Keratinocyte (primary cell): ENCODE data around the gene AGAP9. TPM values are rescaled to one million over a fixed set of nuclear protein-coding genes. Genes with fewer than 3 reads are reported as not detected.
"Not testable (repeated sequence)": the region's sequence is repeated elsewhere in the genome, so short reads cannot be mapped to it uniquely, and the experiment has no call there.

Source experiments
- DNase-seq: peaks from one replicate; pipeline ENCODE4 v3.0.0-alpha.2; 2011; ENCODE audit warnings: low read depth, missing footprints, low spot score
- FAIRE-seq: peaks from 2 replicates; lab custom pipeline; 2011; peaks lifted over from hg19 to GRCh38; lab: Jason Lieb, UNC
- H2AFZ ChIP-seq: 2 replicates; pipeline ENCODE4 v1.6.0; 2012; ENCODE audit warnings: low read length, control low read depth, inconsistent platforms; ENCODE audit not compliant: control insufficient read depth
- H3K27ac ChIP-seq: 2 replicates; pipeline ENCODE4 v1.5.1; 2011; ENCODE audit warnings: low read length; ENCODE audit not compliant: control insufficient read depth, insufficient read depth
- H3K27me3 ChIP-seq: 3 replicates; pipeline ENCODE4 v1.6.0; 2011; ENCODE audit warnings: low read length; ENCODE audit not compliant: control insufficient read depth, insufficient read depth; ENCODE audit errors: extremely low read depth
- H3K36me3 ChIP-seq, 2 experiments: 2 replicates in 1 of 2; 3 replicates in 1 of 2; pipeline ENCODE4 v1.5.1; 2011; ENCODE audit warnings: low read length in 2 of 2, mild to moderate bottlenecking in 1 of 2; ENCODE audit not compliant: control insufficient read depth in 2 of 2, insufficient read depth in 2 of 2; ENCODE audit errors: extremely low read depth in 1 of 2
- H3K4me1 ChIP-seq: 3 replicates; pipeline ENCODE4 v1.5.1; 2011; ENCODE audit warnings: low read length; ENCODE audit not compliant: control insufficient read depth, insufficient read depth; ENCODE audit errors: extremely low read depth
- H3K4me2 ChIP-seq: 3 replicates; pipeline ENCODE4 v1.6.0; 2011; ENCODE audit warnings: low read depth, low read length; ENCODE audit not compliant: control insufficient read depth, insufficient read depth; ENCODE audit errors: extremely low read depth
- H3K4me3 ChIP-seq, 3 experiments: fragments of 200-600 bp in 1 of 3; sonication (generic) in 1 of 3; 2 replicates in 2 of 3; 3 replicates in 1 of 3; pipeline ENCODE4 v1.5.1; 2011 to 2016; ENCODE audit warnings: low read length in 3 of 3, mild to moderate bottlenecking in 3 of 3, control low read depth in 2 of 3, inconsistent platforms in 1 of 3, low read depth in 1 of 3, mixed read lengths in 1 of 3, mixed run types in 1 of 3, moderate library complexity in 1 of 3; ENCODE audit not compliant: control insufficient read depth in 2 of 3, insufficient read depth in 2 of 3; ENCODE audit errors: extremely low read depth in 1 of 3
- H3K79me2 ChIP-seq: 2 replicates; pipeline ENCODE4 v1.6.0; 2012; ENCODE audit warnings: low read length; ENCODE audit not compliant: control insufficient read depth, insufficient read depth
- H3K9ac ChIP-seq: 3 replicates; pipeline ENCODE4 v1.6.0; 2011; ENCODE audit warnings: low read length; ENCODE audit not compliant: control insufficient read depth, insufficient read depth; ENCODE audit errors: extremely low read depth
- H3K9me1 ChIP-seq: 3 replicates; pipeline ENCODE4 v1.6.0; 2011; ENCODE audit warnings: low read length; ENCODE audit not compliant: control insufficient read depth, insufficient read depth; ENCODE audit errors: extremely low read depth
- H3K9me3 ChIP-seq: 2 replicates; pipeline ENCODE4 v1.5.1; 2012; ENCODE audit warnings: low read depth, low read length; ENCODE audit not compliant: control insufficient read depth
- H4K20me1 ChIP-seq: 3 replicates; pipeline ENCODE4 v1.6.0; 2011; ENCODE audit warnings: low read length; ENCODE audit not compliant: control insufficient read depth, insufficient read depth; ENCODE audit errors: extremely low read depth
- EZH2 ChIP-seq: IDR thresholded peaks from one replicate; pipeline ENCODE4 v1.6.1; 2012; ENCODE audit warnings: inconsistent platforms, mild to moderate bottlenecking, low read length, moderate library complexity
- dilution Hi-C: fragments of 300-500 bp; cut with MboI; formaldehyde crosslinking; loops from one replicate; pipeline ENCODE4 v1.7.0; 2020; ENCODE audit warnings: low sequenced_read_pairs; ENCODE audit not compliant: extremely low pct_ligation_motif_present
- polyA plus RNA-seq, 5 experiments: library from polyadenylated mRNA; depleted of rRNA in 3 of 5; stranded (reverse) in 3 of 5; stranded (forward) in 1 of 5; unstranded in 1 of 5; fragments of >200 nt; gene quantifications; 1 replicate in 1 of 5; 2 replicates in 3 of 5; 3 replicates in 1 of 5; pipeline versions ENCODE4 v1.2.1 to v1.2.3, GENCODE V29; 2011 to 2012; ENCODE audit warnings: missing spikeins in 2 of 5, low read depth in 1 of 5, low replicate concordance in 1 of 5
- TF ChIP-seq, protein P1 (sequence below), 3 experiments: IDR thresholded peaks in 1 of 3; conservative IDR thresholded peaks in 1 of 3; optimal IDR thresholded peaks in 1 of 3; 2 replicates in 2 of 3; 3 replicates in 1 of 3; pipeline versions ENCODE3 to v1.5.1; 2011; ENCODE audit warnings: low read length in 3 of 3, mild to moderate bottlenecking in 3 of 3, moderate library complexity in 2 of 3, control low read depth in 1 of 3, inconsistent platforms in 1 of 3; ENCODE audit not compliant: insufficient read depth in 2 of 3; ENCODE audit errors: extremely low read depth in 1 of 3

The AGAP9 gene
- polyA plus RNA-seq, 1 donor (not counting 4 experiments of a cell fraction or from before 2014, with no cell fraction given) = 6.5 TPM

DNA sequence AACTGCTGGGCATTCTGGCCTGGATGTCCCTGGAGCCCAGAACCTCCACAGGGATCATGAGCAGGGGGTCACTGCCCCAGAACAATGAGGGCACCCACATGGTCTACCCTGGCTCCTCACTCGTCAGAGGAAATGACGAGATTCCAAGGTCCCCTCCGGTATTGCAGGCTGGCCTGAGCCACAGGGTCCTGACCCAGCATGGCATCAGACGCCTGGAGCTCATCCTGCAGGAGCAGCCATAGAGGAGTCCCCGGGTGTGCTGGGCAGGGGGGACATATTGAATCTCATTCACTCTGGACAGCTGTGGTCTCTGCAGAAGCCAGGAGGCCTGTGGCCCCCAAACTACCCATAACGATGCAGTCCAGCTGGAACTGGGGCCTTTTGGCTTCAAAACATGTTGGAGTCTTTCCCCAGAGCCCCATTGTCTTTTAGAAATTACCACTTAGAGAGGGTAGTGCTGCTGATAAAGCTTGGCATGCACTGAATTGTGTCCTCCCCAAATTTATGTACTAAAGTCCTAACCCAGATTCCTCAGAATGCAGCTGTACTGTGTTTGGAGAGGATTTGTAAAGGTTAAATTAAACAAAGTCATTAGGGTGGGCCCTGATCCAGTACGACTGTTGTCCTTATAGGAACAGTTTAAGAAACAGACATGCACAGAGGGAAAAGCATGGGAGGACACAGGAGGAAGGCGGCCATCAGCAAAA, 67.2 kb downstream of the AGAP9 start:
- Histone ChIP-seq H3K4me2 (no peak overlapping the region), H3K9me1 (no peaks in the 10 kb centered on the region), H3K36me3 (no peaks in the 10 kb centered on the region), H3K27ac (no peak overlapping the region), H3K4me1 (no peaks in the 10 kb centered on the region), H3K9ac (no peak overlapping the region), H3K79me2 (no peaks in the 10 kb centered on the region), H4K20me1 (no peaks in the 10 kb centered on the region), H3K4me3 (no peak overlapping the region), H2AFZ (no peak overlapping the region), H3K27me3 (peaks cover 9% of the 10 kb centered on the region), H3K9me3 (no peaks in the 10 kb centered on the region)
- FAIRE-seq (no peak), DNase-seq (no peak)
- dilution Hi-C loops = no loop called here
- TF ChIP-seq EZH2 = no peak
- TF ChIP-seq, protein P1, sequence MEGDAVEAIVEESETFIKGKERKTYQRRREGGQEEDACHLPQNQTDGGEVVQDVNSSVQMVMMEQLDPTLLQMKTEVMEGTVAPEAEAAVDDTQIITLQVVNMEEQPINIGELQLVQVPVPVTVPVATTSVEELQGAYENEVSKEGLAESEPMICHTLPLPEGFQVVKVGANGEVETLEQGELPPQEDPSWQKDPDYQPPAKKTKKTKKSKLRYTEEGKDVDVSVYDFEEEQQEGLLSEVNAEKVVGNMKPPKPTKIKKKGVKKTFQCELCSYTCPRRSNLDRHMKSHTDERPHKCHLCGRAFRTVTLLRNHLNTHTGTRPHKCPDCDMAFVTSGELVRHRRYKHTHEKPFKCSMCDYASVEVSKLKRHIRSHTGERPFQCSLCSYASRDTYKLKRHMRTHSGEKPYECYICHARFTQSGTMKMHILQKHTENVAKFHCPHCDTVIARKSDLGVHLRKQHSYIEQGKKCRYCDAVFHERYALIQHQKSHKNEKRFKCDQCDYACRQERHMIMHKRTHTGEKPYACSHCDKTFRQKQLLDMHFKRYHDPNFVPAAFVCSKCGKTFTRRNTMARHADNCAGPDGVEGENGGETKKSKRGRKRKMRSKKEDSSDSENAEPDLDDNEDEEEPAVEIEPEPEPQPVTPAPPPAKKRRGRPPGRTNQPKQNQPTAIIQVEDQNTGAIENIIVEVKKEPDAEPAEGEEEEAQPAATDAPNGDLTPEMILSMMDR (optimal IDR thresholded peaks at IDR 0.05 in 1 of 3, IDR thresholded peaks at IDR 0.05 in 1 of 3, conservative IDR thresholded peaks at IDR 0.05 in 1 of 3; ENCODE audit: extremely low read depth in 1 of 3, insufficient read depth in 2 of 3, low read length in 3 of 3) = no peak

DNA sequence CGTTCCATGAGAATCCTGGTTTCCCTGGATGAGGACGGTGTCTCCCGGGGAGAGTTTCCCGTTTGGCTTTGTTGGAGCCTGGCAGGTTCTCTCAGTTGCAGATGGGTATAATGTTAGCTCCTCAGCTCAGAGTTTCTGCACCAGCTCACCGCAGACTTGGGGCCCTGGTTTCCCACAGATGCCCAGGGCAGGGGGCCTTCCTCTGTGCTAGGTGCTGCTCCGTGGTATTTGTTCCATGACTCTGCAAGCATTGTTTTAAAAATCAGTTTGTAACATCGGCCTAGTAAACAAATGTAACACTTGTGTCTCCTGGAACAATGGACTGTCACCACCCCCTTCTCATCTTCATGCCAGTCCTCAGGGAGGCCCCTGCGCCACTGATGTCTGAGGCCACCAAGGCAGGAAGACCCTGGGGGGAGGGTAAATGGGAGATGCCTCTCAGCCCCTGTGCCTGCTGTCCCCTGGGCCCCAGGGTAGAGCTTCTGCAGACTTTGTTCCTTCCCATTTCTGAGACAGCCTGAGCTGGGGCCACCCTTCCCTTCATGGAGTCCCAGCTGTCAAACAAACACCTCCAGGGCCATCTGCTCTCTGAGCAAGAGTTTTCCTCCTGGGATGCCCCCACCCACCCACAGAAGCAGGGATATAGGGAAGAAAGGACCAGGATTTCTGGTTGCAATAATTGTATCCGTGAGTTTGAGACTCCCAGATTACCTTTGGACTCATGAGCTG, 67.9 kb downstream of the AGAP9 start:
- H3K4me3 ChIP-seq, H3K27ac ChIP-seq, H3K79me2 ChIP-seq, H3K9me1 ChIP-seq, H3K9ac ChIP-seq, H3K9me3 ChIP-seq, H3K27me3 ChIP-seq, H3K4me2 ChIP-seq, DNase-seq, H3K36me3 ChIP-seq, dilution Hi-C loops, FAIRE-seq, H4K20me1 ChIP-seq, H3K4me1 ChIP-seq, H2AFZ ChIP-seq: not testable (repeated sequence)
